ENCODE results near the gene LILRA6. TPM values are rescaled to one million over a fixed set of nuclear protein-coding genes. Genes with fewer than 3 reads are reported as not detected.

LILRA6 gene
- total RNA-seq, 2 experiments from 2014 or later: 0.18 TPM; not detected in 1

GRCh38 chr19:54189735-54190502 is 52.7 kb downstream of the LILRA6 start:
- peak overlapping the region; percentile 98 for H3K27ac Mint-ChIP-seq
- CTCF ChIA-PET: interaction anchor here (0.7 to 2.8 kb wide), 27 partner anchors 9 to 485 kb away, joined by 3 to 11 read pairs (median 4); partner anchors contain the start of genes CNOT3, LENG1 and TMC4
- H3K9me3 Mint-ChIP-seq (ENCODE audit: insufficient read depth): no peaks in the 10 kb centered on the region
- H3K4me1 Mint-ChIP-seq (ENCODE audit: low read depth): peaks cover 39% of the 10 kb centered on the region
- H3K36me3 Mint-ChIP-seq (ENCODE audit: low read depth): peaks cover 26% of the 10 kb centered on the region
- DNase-seq: peak; percentile 100
- no peaks in the 10 kb centered on the region for H3K27me3 Mint-ChIP-seq (ENCODE audit: low read depth)
- H3K4me3 Mint-ChIP-seq: peak overlapping the region; percentile 82
- ATAC-seq: peak; percentile 63
- POLR2A ChIA-PET: interaction anchor here (0.8 to 7.5 kb wide), 8 partner anchors 8 to 313 kb away, joined by 3 to 103 read pairs (median 6); partner anchors contain the start of genes LENG1 and RPS9

DNA sequence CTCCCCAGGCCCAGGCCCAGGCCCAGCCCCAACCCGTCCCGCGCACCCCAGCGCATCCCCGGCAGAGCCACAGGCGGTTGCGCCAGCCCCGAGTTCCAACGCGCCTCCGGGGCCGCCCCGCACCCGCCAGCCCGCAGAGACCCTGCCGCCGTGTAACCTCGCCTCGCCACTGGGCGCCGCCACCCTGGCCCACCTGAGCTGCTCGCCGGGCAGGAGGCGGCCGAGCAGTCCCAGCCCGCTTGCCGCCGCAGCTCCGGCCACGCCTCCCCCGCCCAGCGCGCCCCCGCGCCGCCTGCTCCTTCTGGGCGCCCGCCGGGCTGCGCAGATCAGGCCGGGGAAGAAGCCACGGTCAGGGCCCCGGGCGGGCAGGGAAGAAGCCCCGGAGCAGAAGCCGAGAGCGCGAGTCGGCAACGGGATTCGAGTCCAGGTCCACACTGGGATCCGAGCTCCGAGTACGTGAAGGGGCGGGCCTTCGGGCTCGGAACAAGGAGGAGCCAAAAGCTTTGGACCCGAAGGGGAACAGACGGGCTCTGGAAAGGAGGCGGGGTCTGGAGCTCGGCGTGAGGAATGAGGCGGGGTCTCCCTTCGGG is 53.4 kb downstream of the LILRA6 start, which contains the start of gene MBOAT7:
Gene MBOAT7 (minus strand): TSS at position 436 of the 590 bp plus-strand sequence. CDS start 1,072 bp downstream, outside the sequence.
- DNase-seq (no peak), ATAC-seq (peak; percentile 6)
- H3K4me3 Mint-ChIP-seq: peak within 1 kb of the TSS; percentile 82
- H3K4me1 Mint-ChIP-seq (ENCODE audit: low read depth): peaks cover 39% of the 10 kb centered on the region
- peak within 1 kb of the TSS; percentile 98 for H3K27ac Mint-ChIP-seq
- ChIA-PET POLR2A (interaction anchor here (0.8 to 7.5 kb wide), 12 partner anchors 8 to 260 kb away, joined by 3 to 103 read pairs (median 4); partner anchors contain the start of genes LENG1, LENG8 and RPS9), CTCF (interaction anchor here (0.7 to 2.8 kb wide), 20 partner anchors 10 to 485 kb away, joined by 3 to 11 read pairs (median 5); partner anchors contain the start of genes CNOT3, LENG1 and TMC4)
- peaks cover 24% of the 10 kb centered on the region for H3K36me3 Mint-ChIP-seq (ENCODE audit: low read depth)
- H3K27me3 Mint-ChIP-seq (ENCODE audit: low read depth): no peaks in the 10 kb centered on the region
- no peaks in the 10 kb centered on the region for H3K9me3 Mint-ChIP-seq (ENCODE audit: insufficient read depth)

- CTCF ChIA-PET: interaction anchor here (1.2 to 2.8 kb wide), 10 partner anchors 11 to 202 kb away, joined by 4 to 11 read pairs (median 7); partner anchors contain the start of gene LENG1
Observed at GRCh38 chr19:54188215-54188871, 54.2 kb downstream of the LILRA6 start.

GRCh38 chr19:54186934-54187381 is 55.6 kb downstream of the LILRA6 start:
- Mint-ChIP-seq H3K4me1 (ENCODE audit: low read depth) (peaks cover 26% of the 10 kb centered on the region), H3K27me3 (ENCODE audit: low read depth) (no peaks in the 10 kb centered on the region), H3K27ac (no peak overlapping the region), H3K9me3 (ENCODE audit: insufficient read depth) (no peaks in the 10 kb centered on the region), H3K36me3 (ENCODE audit: low read depth) (peaks cover 18% of the 10 kb centered on the region), H3K4me3 (no peak overlapping the region)
- no peak for DNase-seq
- ChIA-PET POLR2A (interaction anchor here (1.6 to 7.5 kb wide), 2 partner anchors 14 to 28 kb away, joined by 6 to 103 read pairs; partner anchors contain the start of genes LENG1 and RPS9), CTCF (interaction anchor here (0.9 to 1.2 kb wide), 2 partner anchors 17 kb away, joined by 4 read pairs; no protein-coding TSS in a partner anchor)
- no peak for ATAC-seq

More at GRCh38 chr19:54188215-54188871, 54.2 kb downstream of the LILRA6 start:
- ATAC-seq: no peak
- peak overlapping the region; percentile 98 for H3K27ac Mint-ChIP-seq
- H3K4me3 Mint-ChIP-seq: peak overlapping the region; percentile 82
- no peaks in the 10 kb centered on the region for H3K9me3 Mint-ChIP-seq (ENCODE audit: insufficient read depth)
- POLR2A ChIA-PET: interaction anchor here (0.8 to 7.5 kb wide), 9 partner anchors 13 to 260 kb away, joined by 3 to 103 read pairs (median 4); partner anchors contain the start of genes LENG1, LENG8 and RPS9
- peaks cover 23% of the 10 kb centered on the region for H3K36me3 Mint-ChIP-seq (ENCODE audit: low read depth)
- peaks cover 38% of the 10 kb centered on the region for H3K4me1 Mint-ChIP-seq (ENCODE audit: low read depth)
- peak; percentile 64 for DNase-seq
- H3K27me3 Mint-ChIP-seq (ENCODE audit: low read depth): no peaks in the 10 kb centered on the region

Small RNAs within 50 kb of the gene (microRNA-seq; reads per million reads assigned to microRNA genes)
- not detected for gene MIR4752

Other genes starting within 250 kb of the LILRA6 start
- not detected for gene VSTM1, start 178.9 kb downstream of the LILRA6 start, total RNA-seq
- not detected for gene TARM1, start 161.4 kb downstream of the LILRA6 start, total RNA-seq
- gene OSCAR, start 142.0 kb downstream of the LILRA6 start, total RNA-seq: under 1 TPM; 0.34 to 0.42 TPM
- 100 to 1,000 TPM; 138 to 152 TPM for gene NDUFA3, start 139.9 kb downstream of the LILRA6 start, total RNA-seq
- gene TFPT, start 127.1 kb downstream of the LILRA6 start, total RNA-seq: 10 to 100 TPM; 50.9 to 51.4 TPM
- gene PRPF31, start 127.0 kb downstream of the LILRA6 start, total RNA-seq: 10 to 100 TPM; 77.5 to 82.8 TPM
- gene CNOT3, start 105.0 kb downstream of the LILRA6 start, total RNA-seq: 10 to 100 TPM; 55.1 to 58.4 TPM
- 1 to 10 TPM; 6.6 to 7.5 TPM for gene LENG1, start 83.1 kb downstream of the LILRA6 start, total RNA-seq
- under 1 TPM; 0.55 to 0.76 TPM for gene TMC4, start 69.6 kb downstream of the LILRA6 start, total RNA-seq
- gene MBOAT7, start 53.2 kb downstream of the LILRA6 start, total RNA-seq: 10 to 100 TPM; 56.9 to 58.8 TPM
- gene TSEN34, start 51.5 kb downstream of the LILRA6 start, total RNA-seq: 10 to 100 TPM; 11.2 to 11.9 TPM
- gene RPS9, start 41.9 kb downstream of the LILRA6 start, total RNA-seq: 1,000 to 10,000 TPM; 1,244 to 1,253 TPM
- gene LILRB3, start 19.8 kb downstream of the LILRA6 start, total RNA-seq: 1 to 10 TPM; 1.1 to 1.5 TPM
- not detected for gene LILRB5, start 14.5 kb upstream of the LILRA6 start, total RNA-seq
- not detected for gene LILRB2, start 38.3 kb upstream of the LILRA6 start, total RNA-seq
- gene LILRA5, start 70.4 kb upstream of the LILRA6 start, total RNA-seq: not detected
- not detected for gene LILRA4, start 96.4 kb upstream of the LILRA6 start, total RNA-seq
- 10 to 100 TPM; 92.8 to 97.6 TPM for gene LAIR1, start 122.1 kb upstream of the LILRA6 start, total RNA-seq
- 1 to 10 TPM in 1 of 2 experiments, under 1 TPM in 1; 0.99 to 1.3 TPM for gene TTYH1, start 172.7 kb upstream of the LILRA6 start, total RNA-seq
- 100 to 1,000 TPM; 171 to 181 TPM for gene LENG8, start 206.4 kb upstream of the LILRA6 start, total RNA-seq
- gene LENG9, start 221.0 kb upstream of the LILRA6 start, total RNA-seq: 1 to 10 TPM; 5.3 to 5.6 TPM
- not detected for gene CDC42EP5, start 230.5 kb upstream of the LILRA6 start, total RNA-seq

Data from activated CD8-positive, alpha-beta T cell treated with anti-CD3 and anti-CD28 coated beads, Interleukin-2, amount 10 ng/mL, durations not matched to agents 7 days and 5 days (primary cell).